ENCODE measurements around the gene CSF1. TPM values are rescaled to one million over a fixed set of nuclear protein-coding genes. Genes with fewer than 3 reads are reported as not detected.

CSF1 gene
- total and polyA plus RNA-seq, 4 experiments from 2014 or later = 5.0 to 13.9 (median 11.4) TPM

GRCh38 chr1:109904105-109904817, 6.4 kb upstream of the CSF1 start:
- Mint-ChIP-seq H3K4me3 (no peak overlapping the region), H3K27me3 (no peaks in the 10 kb centered on the region), H3K27ac (peak overlapping the region in 4 of 7 donors; percentile 1 to 61 (median 34)), H3K4me1 (peaks cover 21 to 44% (median 34%) of the 10 kb centered on the region in 4 donors), H3K9me3 (no peaks in the 10 kb centered on the region), H3K36me3 (peaks cover 0 to 2% of the 10 kb centered on the region in 2 donors)
- Histone ChIP-seq H3K27me3 (ENCODE audit: insufficient read depth, low read length) (no peaks in the 10 kb centered on the region), H3K36me3 (ENCODE audit: insufficient read depth, low read length) (no peaks in the 10 kb centered on the region), H3K4me3 (ENCODE audit: low read length in 2 of 2) (no peak overlapping the region), H3K27ac (ENCODE audit: low read depth, low read length) (no peak overlapping the region), H3K9me3 (ENCODE audit: control insufficient read depth in 1 of 2, low read length in 2 of 2) (no peaks in the 10 kb centered on the region), H3K4me1 (ENCODE audit: insufficient read depth, low read length) (peaks cover 36% of the 10 kb centered on the region)
- ChIA-PET POLR2A (ENCODE audit: partially characterized antibody) (interaction anchor here (0.9 to 5.8 kb wide), 5 partner anchors 9 to 355 kb away, joined by 3 to 48 read pairs (median 4); partner anchors contain the start of genes AHCYL1 and GNAI3), CTCF (ENCODE audit: partially characterized antibody) (interaction anchor here (1.0 to 4.0 kb wide), 6 partner anchors 12 to 421 kb away, joined by 3 to 18 read pairs (median 9); partner anchors contain the start of genes AHCYL1 and ATXN7L2)
- DNase-seq = no peak
- intact Hi-C loops (cut with micrococcal nuclease) = no loop called here

- ChIA-PET CTCF (ENCODE audit: partially characterized antibody) (interaction anchor here (1.6 to 4.0 kb wide), 4 partner anchors 18 to 130 kb away, joined by 3 to 18 read pairs (median 14); partner anchors contain the start of gene AHCYL1), POLR2A (ENCODE audit: partially characterized antibody) (interaction anchor here (1.3 to 5.8 kb wide), 3 partner anchors 104 to 114 kb away, joined by 3 to 48 read pairs (median 8); no protein-coding TSS in a partner anchor)
- peaks cover 47% of the 10 kb centered on the region for H3K4me1 ChIP-seq (ENCODE audit: insufficient read depth, low read length)
- Mint-ChIP-seq H3K27me3 (no peaks in the 10 kb centered on the region), H3K4me1 (peaks cover 27 to 56% (median 44%) of the 10 kb centered on the region in 4 donors), H3K27ac (peak overlapping the region; percentile 92 to 99 (median 96)), H3K36me3 (peaks cover 0 to 7% of the 10 kb centered on the region in 2 donors), H3K9me3 (no peaks in the 10 kb centered on the region), H3K4me3 (peak overlapping the region in 2 of 8 donors; percentile 82 to 86)
- H3K36me3 ChIP-seq (ENCODE audit: insufficient read depth, low read length) = no peaks in the 10 kb centered on the region
- H3K27ac ChIP-seq (ENCODE audit: low read depth, low read length) = peak overlapping the region; percentile 53
- DNase-seq = no peak
- no peaks in the 10 kb centered on the region for H3K9me3 ChIP-seq (ENCODE audit: control insufficient read depth in 1 of 2, low read length in 2 of 2)
- no peak overlapping the region for H3K4me3 ChIP-seq (ENCODE audit: low read length in 2 of 2)
- no peaks in the 10 kb centered on the region for H3K27me3 ChIP-seq (ENCODE audit: insufficient read depth, low read length)
- intact Hi-C loops (cut with micrococcal nuclease) = no loop called here
Measured at GRCh38 chr1:109905491-109905890, 5.2 kb upstream of the CSF1 start.

GRCh38 chr1:109906160-109906838, 4.3 kb upstream of the CSF1 start:
- peaks cover 47% of the 10 kb centered on the region for H3K4me1 ChIP-seq (ENCODE audit: insufficient read depth, low read length)
- H3K27me3 Mint-ChIP-seq = peaks cover 0 to under 1% of the 10 kb centered on the region in 2 donors
- peak; percentile 62 to 80 (median 70) for DNase-seq
- ChIA-PET POLR2A (ENCODE audit: partially characterized antibody) (interaction anchor here (0.8 to 5.8 kb wide), 8 partner anchors 9 to 358 kb away, joined by 3 to 48 read pairs (median 6); partner anchors contain the start of genes AHCYL1 and GNAI3), CTCF (ENCODE audit: partially characterized antibody) (interaction anchor here (1.1 to 2.1 kb wide), 5 partner anchors 17 to 132 kb away, joined by 3 to 13 read pairs (median 4); no protein-coding TSS in a partner anchor)
- no peaks in the 10 kb centered on the region for H3K9me3 ChIP-seq (ENCODE audit: control insufficient read depth in 1 of 2, low read length in 2 of 2)
- H3K36me3 ChIP-seq (ENCODE audit: insufficient read depth, low read length) = no peaks in the 10 kb centered on the region
- H3K27ac Mint-ChIP-seq = peak overlapping the region; percentile 92 to 99 (median 96)
- peak overlapping the region; percentile 34 to 86 (median 82) for H3K4me3 Mint-ChIP-seq
- no peaks in the 10 kb centered on the region for H3K9me3 Mint-ChIP-seq
- H3K4me1 Mint-ChIP-seq = peaks cover 28 to 59% (median 44%) of the 10 kb centered on the region in 4 donors
- H3K27me3 ChIP-seq (ENCODE audit: insufficient read depth, low read length) = no peaks in the 10 kb centered on the region
- H3K4me3 ChIP-seq (ENCODE audit: low read length in 2 of 2) = peak overlapping the region; percentile 22 to 50
- peak overlapping the region; percentile 53 for H3K27ac ChIP-seq (ENCODE audit: low read depth, low read length)
- intact Hi-C loops (cut with micrococcal nuclease) = loop anchor here (2.0 kb wide), 1 partner anchor 79 kb away; the partner anchor contains the start of gene AHCYL1
- H3K36me3 Mint-ChIP-seq = peaks cover 0 to 8% of the 10 kb centered on the region in 2 donors

DNA sequence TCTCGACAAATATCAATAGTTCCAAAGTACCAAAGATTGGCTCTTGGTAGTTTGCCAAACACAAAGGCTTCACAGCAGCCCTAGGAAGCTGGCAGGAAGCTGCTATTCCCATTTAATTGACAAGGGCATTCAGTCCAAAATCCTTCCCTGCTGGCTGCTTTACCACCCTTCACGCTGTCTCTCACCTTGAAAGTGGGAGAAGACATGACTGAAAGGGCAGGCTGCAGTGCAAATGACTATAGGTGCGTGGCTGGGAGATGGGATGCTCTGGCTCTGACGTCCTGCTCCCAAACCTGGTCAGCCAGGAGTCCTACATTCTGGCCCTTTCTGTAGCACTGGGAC, 3.8 kb upstream of the CSF1 start:
- peaks cover 0 to 1% of the 10 kb centered on the region in 2 donors for H3K27me3 Mint-ChIP-seq
- peaks cover 32 to 64% (median 48%) of the 10 kb centered on the region in 4 donors for H3K4me1 Mint-ChIP-seq
- CTCF ChIA-PET (ENCODE audit: partially characterized antibody) = interaction anchor here (1.1 to 2.1 kb wide), 6 partner anchors 17 to 132 kb away, joined by 3 to 13 read pairs (median 4); partner anchors contain the start of gene AHCYL1
- H3K4me1 ChIP-seq (ENCODE audit: insufficient read depth, low read length) = peaks cover 52% of the 10 kb centered on the region
- no peaks in the 10 kb centered on the region for H3K36me3 ChIP-seq (ENCODE audit: insufficient read depth, low read length)
- H3K27me3 ChIP-seq (ENCODE audit: insufficient read depth, low read length) = no peaks in the 10 kb centered on the region
- intact Hi-C loops (cut with micrococcal nuclease) = loop anchor here (2.0 kb wide), 1 partner anchor 78 kb away; the partner anchor contains the start of gene AHCYL1
- peak overlapping the region in 2 of 8 donors; percentile 52 to 86 for H3K4me3 Mint-ChIP-seq
- peak overlapping the region; percentile 22 to 50 for H3K4me3 ChIP-seq (ENCODE audit: low read length in 2 of 2)
- POLR2A ChIA-PET (ENCODE audit: partially characterized antibody) = interaction anchor here (0.8 to 5.8 kb wide), 8 partner anchors 10 to 358 kb away, joined by 3 to 48 read pairs (median 6); partner anchors contain the start of genes AHCYL1 and GNAI3
- peak overlapping the region; percentile 53 for H3K27ac ChIP-seq (ENCODE audit: low read depth, low read length)
- peaks cover 0 to 11% of the 10 kb centered on the region in 2 donors for H3K36me3 Mint-ChIP-seq
- H3K9me3 ChIP-seq (ENCODE audit: control insufficient read depth in 1 of 2, low read length in 2 of 2) = no peaks in the 10 kb centered on the region
- H3K27ac Mint-ChIP-seq = peak overlapping the region; percentile 88 to 99 (median 94)
- no peaks in the 10 kb centered on the region for H3K9me3 Mint-ChIP-seq
- no peak for DNase-seq

DNA sequence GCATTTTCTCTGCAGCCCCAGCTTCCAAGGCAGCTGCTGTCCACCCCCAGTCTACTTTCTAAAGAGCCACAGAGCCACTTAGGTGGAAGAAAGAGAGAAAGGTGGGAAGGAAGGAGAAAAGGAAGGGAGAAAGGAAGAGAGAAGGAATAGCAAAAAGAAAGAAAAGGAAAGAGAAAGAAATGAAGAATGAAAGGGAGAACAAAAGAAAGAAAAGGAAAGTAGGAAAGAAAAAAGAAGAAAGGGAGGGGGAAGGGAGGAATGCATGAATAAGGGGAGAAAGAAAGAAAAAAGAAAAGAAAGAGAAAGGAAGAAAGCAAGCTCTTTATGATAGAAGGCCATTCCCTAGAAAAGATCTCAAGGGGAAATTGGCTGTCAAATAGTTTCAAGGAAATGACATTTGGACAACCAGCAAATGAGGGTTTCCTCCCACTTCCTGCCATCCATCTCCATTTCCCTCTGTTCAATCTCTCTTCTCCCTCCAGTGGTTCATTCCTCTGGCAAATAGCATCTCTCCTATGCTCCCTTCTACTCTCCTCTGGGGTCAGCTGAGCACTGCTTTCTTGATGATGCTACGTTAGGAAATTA, 3.4 kb upstream of the CSF1 start:
- peak overlapping the region; percentile 32 to 99 (median 88) for H3K27ac Mint-ChIP-seq
- H3K9me3 Mint-ChIP-seq = no peaks in the 10 kb centered on the region
- Histone ChIP-seq H3K4me1 (ENCODE audit: insufficient read depth, low read length) (peaks cover 57% of the 10 kb centered on the region), H3K9me3 (ENCODE audit: control insufficient read depth in 1 of 2, low read length in 2 of 2) (no peaks in the 10 kb centered on the region), H3K27ac (ENCODE audit: low read depth, low read length) (no peak overlapping the region), H3K4me3 (ENCODE audit: low read length in 2 of 2) (peak overlapping the region in 1 of 2 donors; percentile 22), H3K27me3 (ENCODE audit: insufficient read depth, low read length) (no peaks in the 10 kb centered on the region), H3K36me3 (ENCODE audit: insufficient read depth, low read length) (no peaks in the 10 kb centered on the region)
- peaks cover 0 to 14% of the 10 kb centered on the region in 2 donors for H3K36me3 Mint-ChIP-seq
- ChIA-PET CTCF (ENCODE audit: partially characterized antibody) (interaction anchor here (1.1 to 2.1 kb wide), 5 partner anchors 77 to 133 kb away, joined by 3 to 13 read pairs (median 5); partner anchors contain the start of gene AHCYL1), POLR2A (ENCODE audit: partially characterized antibody) (interaction anchor here (1.5 to 5.8 kb wide), 4 partner anchors 102 to 359 kb away, joined by 4 to 48 read pairs (median 14); partner anchors contain the start of gene GNAI3)
- H3K4me3 Mint-ChIP-seq = peak overlapping the region in 7 of 8 donors; percentile 29 to 86 (median 46)
- intact Hi-C loops (cut with micrococcal nuclease) = loop anchor here (2.0 kb wide), 1 partner anchor 78 kb away; the partner anchor contains the start of gene AHCYL1
- DNase-seq = no peak
- peaks cover 37 to 69% (median 52%) of the 10 kb centered on the region in 4 donors for H3K4me1 Mint-ChIP-seq
- peaks cover 0 to 1% of the 10 kb centered on the region in 2 donors for H3K27me3 Mint-ChIP-seq

GRCh38 chr1:109908836-109909235, 1.8 kb upstream of the CSF1 start:
- Histone ChIP-seq H3K4me1 (ENCODE audit: insufficient read depth, low read length) (peaks cover 72% of the 10 kb centered on the region), H3K27me3 (ENCODE audit: insufficient read depth, low read length) (no peaks in the 10 kb centered on the region), H3K9me3 (ENCODE audit: control insufficient read depth in 1 of 2, low read length in 2 of 2) (no peaks in the 10 kb centered on the region), H3K27ac (ENCODE audit: low read depth, low read length) (no peak overlapping the region), H3K4me3 (ENCODE audit: low read length in 2 of 2) (no peak overlapping the region), H3K36me3 (ENCODE audit: insufficient read depth, low read length) (no peaks in the 10 kb centered on the region)
- CTCF ChIA-PET (ENCODE audit: partially characterized antibody) = no interaction called here
- POLR2A ChIA-PET (ENCODE audit: partially characterized antibody) = interaction anchor here (0.5 to 5.8 kb wide), 2 partner anchors 74 to 117 kb away, joined by 3 to 48 read pairs; no protein-coding TSS in a partner anchor
- intact Hi-C loops (cut with micrococcal nuclease) = no loop called here
- Mint-ChIP-seq H3K27me3 (peaks cover 0 to 1% of the 10 kb centered on the region in 2 donors), H3K4me1 (peaks cover 51 to 80% (median 66%) of the 10 kb centered on the region in 4 donors), H3K27ac (peak overlapping the region in 6 of 7 donors; percentile 36 to 94 (median 92)), H3K4me3 (peak overlapping the region in 3 of 8 donors; percentile 35 to 87 (median 49)), H3K36me3 (peaks cover 0 to 15% of the 10 kb centered on the region in 2 donors), H3K9me3 (no peaks in the 10 kb centered on the region)
- no peak for DNase-seq

Measured in CD4-positive, alpha-beta memory T cell (primary cell).